Common myeloid progenitor, CD34-positive (primary cell): ENCODE results near the gene MAS1. TPM values are rescaled to one million over a fixed set of nuclear protein-coding genes. Genes with fewer than 3 reads are reported as not detected.
"Not testable (repeated sequence)": the region's sequence is repeated elsewhere in the genome, so short reads cannot be mapped to it uniquely, and the experiment has no call there.

Experiments used
- CTCF ChIA-PET: fragments of 350-600 bp; sonication (Branson Sonifier 250); formaldehyde crosslinking; loops from one replicate; lab custom pipeline; 2021; ENCODE audit warnings: antibody characterized with exemption; lab: Charles Lee
- POLR2A ChIA-PET: fragments of 350-600 bp; sonication (Branson Sonifier 250); formaldehyde crosslinking; loops from one replicate; lab custom pipeline; 2021; ENCODE audit warnings: antibody characterized with exemption; lab: Charles Lee
- DNase-seq, 3 donors: peaks; one replicate each; pipeline versions ENCODE4 v3.0.0 to v3.0.0-alpha.2; 2013
- H3K27ac ChIP-seq, 2 experiments: 1 replicate in 1 of 2; 2 replicates in 1 of 2; pipeline ENCODE4 v1.7.0; 2013; ENCODE audit warnings: inconsistent platforms in 2 of 2, low read length in 2 of 2, mild to moderate bottlenecking in 2 of 2, low read depth in 1 of 2, moderate library complexity in 1 of 2; ENCODE audit not compliant: severe bottlenecking in 2 of 2, insufficient read depth in 1 of 2, poor library complexity in 1 of 2
- H3K27me3 ChIP-seq, 5 experiments: replicated peaks in 2 of 5; 1 replicate in 3 of 5; 2 replicates in 2 of 5; pipeline versions ENCODE4 v1.6.1 to v1.7.0; 2013; ENCODE audit warnings: low read length in 4 of 5, mild to moderate bottlenecking in 2 of 5, moderate library complexity in 2 of 5, inconsistent platforms in 1 of 5; ENCODE audit not compliant: insufficient read depth in 5 of 5, control insufficient read depth in 4 of 5
- H3K36me3 ChIP-seq, 4 experiments: 1 replicate in 2 of 4; 2 replicates in 2 of 4; pipeline versions ENCODE4 v1.6.1 to v1.7.0; 2013; ENCODE audit warnings: low read length in 3 of 4, control low read depth in 1 of 4, mild to moderate bottlenecking in 1 of 4; ENCODE audit not compliant: control insufficient read depth in 4 of 4, insufficient read depth in 4 of 4
- H3K4me1 ChIP-seq, 4 experiments: 1 replicate in 3 of 4; 2 replicates in 1 of 4; pipeline versions ENCODE4 v1.6.1 to v1.7.1; 2013; ENCODE audit warnings: low read length in 3 of 4, mild to moderate bottlenecking in 3 of 4, control low read depth in 1 of 4, inconsistent platforms in 1 of 4, moderate library complexity in 1 of 4; ENCODE audit not compliant: control insufficient read depth in 4 of 4, insufficient read depth in 4 of 4; ENCODE audit errors: control extremely low read depth in 1 of 4
- H3K4me3 ChIP-seq, 7 experiments: 1 replicate in 4 of 7; 2 replicates in 3 of 7; pipeline versions ENCODE4 v1.5.1 to v1.7.0; 2013; ENCODE audit warnings: mild to moderate bottlenecking in 7 of 7, low read length in 6 of 7, moderate library complexity in 6 of 7, inconsistent platforms in 2 of 7, low read depth in 2 of 7, control low read depth in 1 of 7; ENCODE audit not compliant: insufficient read depth in 4 of 7, control insufficient read depth in 1 of 7; ENCODE audit errors: extremely low read depth in 1 of 7
- H3K9me3 ChIP-seq, 5 experiments: 1 replicate in 4 of 5; 2 replicates in 1 of 5; pipeline versions ENCODE4 v1.6.1 to v1.7.1; 2013; ENCODE audit warnings: low read length in 4 of 5, mild to moderate bottlenecking in 2 of 5, inconsistent platforms in 1 of 5, low read depth in 1 of 5, moderate library complexity in 1 of 5; ENCODE audit not compliant: control insufficient read depth in 4 of 5, insufficient read depth in 2 of 5; ENCODE audit errors: control extremely low read depth in 1 of 5
- WGBS: methylation state at CpG from one replicate; pipeline ENCODE4 v1.1.5; 2013; ENCODE audit not compliant: insufficient coverage; 5-methylcytosine and 5-hydroxymethylcytosine counted together
- polyA plus RNA-seq: library from polyadenylated mRNA; unstranded; fragments of 120-200 nt; gene quantifications from one replicate; pipeline ENCODE4 v1.2.1, GENCODE V29; 2013

The MAS1 gene
- under 0.01 TPM for polyA plus RNA-seq

DNA sequence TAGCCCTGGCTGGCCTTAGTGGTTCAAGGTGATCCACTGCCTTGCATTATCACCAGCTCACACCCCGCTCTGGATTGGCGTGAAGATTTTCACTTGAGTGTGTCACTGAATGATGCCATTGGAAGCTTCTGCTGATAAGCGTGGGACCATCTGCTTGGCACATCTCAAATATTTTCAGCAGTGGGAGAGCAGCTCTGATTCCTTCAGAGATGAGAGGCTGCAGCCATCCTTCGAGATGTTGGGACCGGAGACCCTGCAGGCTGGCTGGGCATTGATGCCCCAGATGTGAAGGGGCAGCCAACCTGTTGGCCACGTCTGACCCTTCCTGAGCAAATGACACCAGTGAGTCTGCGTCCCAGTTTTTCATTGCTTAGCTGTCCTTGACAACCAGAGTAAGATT, at the start of gene MAS1:
MAS1 (plus strand) TSS at position 197 of the 400 bp plus-strand sequence. CDS start 15,968 bp downstream, outside the sequence.
- ChIA-PET POLR2A (no interaction called here), CTCF (no interaction called here)
- 85% methylated on average over 7 of the region's 7 CpGs for WGBS
- Histone ChIP-seq H3K4me3 (no peak within 1 kb of the TSS), H3K27me3 (peaks cover 0 to 83% (median 29%) of the 10 kb centered on the region in 5 experiments), H3K36me3 (no peaks in the 10 kb centered on the region), H3K27ac (no peak within 1 kb of the TSS), H3K4me1 (no peaks in the 10 kb centered on the region), H3K9me3 (no peaks in the 10 kb centered on the region)
- no peak for DNase-seq

DNA sequence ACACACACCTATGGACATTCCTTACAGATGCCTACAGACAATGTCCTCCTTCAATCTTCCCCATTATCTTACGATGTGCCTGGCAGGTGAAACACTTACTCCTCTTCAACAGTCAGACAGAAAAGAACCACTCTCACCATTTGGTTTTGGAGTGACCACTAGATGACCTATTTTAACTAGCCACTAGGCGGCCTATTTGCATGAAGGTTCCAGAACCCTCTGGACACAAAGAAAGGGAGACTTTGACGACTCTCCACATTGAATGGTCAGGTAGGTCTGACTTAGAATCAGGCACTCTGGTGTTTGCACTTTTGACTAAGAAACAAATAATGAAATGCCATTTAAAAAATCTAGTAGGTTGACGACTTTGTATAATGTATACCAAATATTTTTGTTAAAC, 48.8 kb upstream of the MAS1 start:
- WGBS: 100% methylated on average over 3 of the region's 4 CpGs
- H3K27ac ChIP-seq: no peak overlapping the region
- ChIA-PET CTCF (interaction anchor here (0.6 kb wide), 1 partner anchor 10 kb away, joined by 6 read pairs; no protein-coding TSS in a partner anchor), POLR2A (no interaction called here)
- no peak overlapping the region for H3K4me3 ChIP-seq
- H3K36me3 ChIP-seq: no peaks in the 10 kb centered on the region
- peaks cover 0 to 13% (median 0%) of the 10 kb centered on the region in 4 experiments for H3K4me1 ChIP-seq
- H3K9me3 ChIP-seq: no peaks in the 10 kb centered on the region
- no peak for DNase-seq
- no peaks in the 10 kb centered on the region for H3K27me3 ChIP-seq

DNA sequence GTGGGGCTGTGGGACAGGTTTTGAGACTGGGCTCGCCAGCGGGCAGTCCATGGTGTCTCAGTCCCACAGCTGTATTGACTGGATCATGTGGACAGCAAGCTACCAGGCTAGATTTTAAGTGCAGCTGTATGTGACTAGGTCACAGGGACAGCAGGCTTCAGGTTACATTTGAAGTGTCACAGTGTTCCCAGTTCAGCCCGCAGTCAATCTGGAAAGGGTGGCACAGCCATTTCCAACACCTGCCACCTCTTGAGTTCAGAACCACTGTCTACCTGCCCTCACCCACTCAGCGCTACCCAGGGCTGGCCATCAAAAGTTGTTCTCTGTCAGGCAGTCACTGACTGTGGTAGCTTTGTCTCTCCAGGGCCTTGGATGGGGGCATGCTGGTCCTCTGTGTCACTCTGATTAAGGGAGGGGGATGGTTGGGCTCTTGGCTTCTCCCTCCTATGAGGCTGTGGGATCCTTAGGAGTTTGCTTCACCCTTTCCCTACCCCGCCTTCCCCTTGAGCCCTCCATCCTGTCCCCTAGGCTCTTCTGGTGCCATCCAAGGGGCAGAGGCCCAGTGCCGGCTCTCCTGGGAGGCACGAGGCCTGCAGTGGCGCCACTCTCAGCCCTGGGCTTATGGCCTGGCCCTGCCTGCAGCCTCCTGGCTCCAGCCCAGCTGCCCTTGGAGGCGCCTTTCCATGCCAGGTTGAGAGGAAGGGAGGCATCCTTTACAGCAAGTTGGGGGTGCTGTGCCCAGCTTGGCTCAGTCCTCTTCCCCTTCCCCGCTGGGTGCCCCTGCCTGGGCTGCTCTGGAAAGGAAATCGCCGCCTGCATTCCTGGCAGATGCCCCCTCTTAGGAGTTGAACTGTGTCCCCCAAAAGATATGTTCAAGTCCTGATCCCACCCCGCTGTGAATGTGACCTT, 45.8 kb upstream of the MAS1 start:
- Histone ChIP-seq H3K9me3 (no peaks in the 10 kb centered on the region), H3K27ac (no peak overlapping the region), H3K27me3 (no peaks in the 10 kb centered on the region), H3K4me3 (no peak overlapping the region), H3K36me3 (no peaks in the 10 kb centered on the region), H3K4me1 (peaks cover 0 to 13% (median 0%) of the 10 kb centered on the region in 4 experiments)
- 93% methylated on average over 11 of the region's 13 CpGs for WGBS
- POLR2A ChIA-PET: no interaction called here
- CTCF ChIA-PET: interaction anchor here (1.0 to 1.5 kb wide), 4 partner anchors 12 to 54 kb away, joined by 3 to 6 read pairs (median 4); partner anchors contain the start of gene MRPL18
- no peak for DNase-seq

DNA sequence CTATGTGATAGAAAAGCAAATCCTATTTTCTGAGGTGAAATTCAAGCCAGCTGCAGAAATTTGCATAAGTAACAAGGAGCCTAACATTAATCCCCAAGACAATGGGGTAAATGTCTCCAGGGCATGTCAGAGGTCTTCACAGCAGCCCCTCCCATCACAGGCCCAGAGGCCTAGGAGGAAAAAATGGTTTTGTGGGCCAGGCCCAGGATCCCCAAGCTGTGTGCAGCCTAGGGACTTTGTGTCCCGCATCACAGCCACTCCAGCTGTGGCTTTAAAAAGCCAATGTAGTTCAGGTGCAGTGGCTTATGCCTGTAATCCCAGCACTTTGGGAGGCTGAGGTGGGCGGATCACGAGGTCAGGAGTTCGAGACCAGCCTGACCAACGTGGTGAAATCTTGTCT, 42.2 kb upstream of the MAS1 start:
- H3K4me3 ChIP-seq, POLR2A ChIA-PET, H3K27ac ChIP-seq, H3K4me1 ChIP-seq, H3K27me3 ChIP-seq, H3K36me3 ChIP-seq, H3K9me3 ChIP-seq, DNase-seq: not testable (repeated sequence)
- 98% methylated on average over 5 of the region's 5 CpGs for WGBS
- CTCF ChIA-PET: interaction anchor here (1.0 to 1.2 kb wide), 2 partner anchors 26 to 125 kb away, joined by 3 read pairs; no protein-coding TSS in a partner anchor

DNA sequence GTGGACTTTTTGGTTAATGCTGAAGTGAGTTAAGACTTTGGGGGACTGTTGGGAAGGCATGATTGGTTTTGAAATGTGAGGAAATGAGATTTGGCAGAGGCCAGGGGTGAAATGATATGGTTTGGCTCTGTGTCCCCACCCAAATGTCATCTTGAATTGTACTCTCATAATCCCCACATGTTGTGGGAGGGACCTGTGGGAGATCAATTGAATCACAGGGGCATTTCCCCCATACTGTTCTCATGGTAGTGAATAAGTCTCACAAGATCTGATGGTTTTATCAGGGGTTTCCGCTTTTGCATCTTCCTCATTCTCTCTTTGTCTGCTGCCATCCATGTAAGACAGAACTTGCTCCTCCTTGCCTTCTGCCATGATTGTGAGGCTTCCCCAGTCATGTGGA, 40.9 kb upstream of the MAS1 start:
- H3K27me3 ChIP-seq, H3K4me3 ChIP-seq, H3K9me3 ChIP-seq, DNase-seq, H3K36me3 ChIP-seq, H3K27ac ChIP-seq, POLR2A ChIA-PET, H3K4me1 ChIP-seq: not testable (repeated sequence)
- WGBS: no CpG with 5 or more reads among the region's 1 CpG
- CTCF ChIA-PET: interaction anchor here (1.2 kb wide), 1 partner anchor 126 kb away, joined by 3 read pairs; no protein-coding TSS in a partner anchor

DNA sequence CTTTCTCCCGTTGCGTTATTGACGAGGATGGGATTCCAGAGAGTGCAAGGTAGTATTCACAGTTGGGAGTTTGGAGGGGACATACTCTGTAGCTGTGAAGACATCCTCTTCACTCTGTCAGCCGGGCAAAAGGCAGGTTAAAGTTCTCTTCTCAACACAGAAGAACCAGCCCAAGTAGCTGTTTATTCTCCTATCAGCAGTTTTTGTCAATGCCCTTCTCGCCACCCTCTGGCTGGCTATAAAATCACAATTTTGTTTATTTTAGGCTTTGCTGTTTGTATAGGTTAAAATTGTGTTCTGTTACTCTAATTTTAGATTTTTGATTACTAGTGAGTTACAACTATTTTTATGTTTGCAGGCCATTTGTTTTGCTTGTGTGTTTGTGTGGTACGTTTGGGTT, 37.9 kb upstream of the MAS1 start:
- H3K4me1 ChIP-seq: peaks cover 0 to 4% (median 1%) of the 10 kb centered on the region in 4 experiments
- no peak overlapping the region for H3K4me3 ChIP-seq
- peak; percentile 40 to 60 (median 58) for DNase-seq
- WGBS: 11% methylated on average over 1 of the region's 6 CpGs
- no peak overlapping the region for H3K27ac ChIP-seq
- ChIA-PET CTCF (interaction anchor here (0.6 to 5.7 kb wide), 29 partner anchors 9 to 212 kb away, joined by 3 to 43 read pairs (median 6); partner anchors contain the start of genes ACAT2, MRPL18, SOD2 and TCP1), POLR2A (interaction anchor here (1.4 to 1.5 kb wide), 2 partner anchors 63 to 160 kb away, joined by 4 to 6 read pairs; partner anchors contain the start of genes MRPL18, SOD2 and TCP1)
- H3K9me3 ChIP-seq: peaks cover 0 to 3% (median 0%) of the 10 kb centered on the region in 5 experiments
- no peaks in the 10 kb centered on the region for H3K27me3 ChIP-seq
- no peaks in the 10 kb centered on the region for H3K36me3 ChIP-seq
